H9 (cell line): Measurements from ENCODE around the gene SLC35B4. TPM values are rescaled to one million over a fixed set of nuclear protein-coding genes. Genes with fewer than 3 reads are reported as not detected.

ENCODE experiments used
- DNase-seq: peaks from one replicate; pipeline ENCODE4 v3.0.0-alpha.2; 2017
- H2AFZ ChIP-seq: one replicate; pipeline ENCODE4 v1.6.1; 2013; ENCODE audit warnings: mild to moderate bottlenecking, low read length, control low read depth, moderate library complexity
- H2AK5ac ChIP-seq: 2 replicates; pipeline ENCODE4 v1.6.1; 2013; ENCODE audit warnings: low read length, control low read depth, mixed read lengths; ENCODE audit not compliant: insufficient read length
- H2BK120ac ChIP-seq: one replicate; pipeline ENCODE4 v1.6.1; 2013; ENCODE audit warnings: low read depth, mild to moderate bottlenecking, low read length, control low read depth, inconsistent platforms; ENCODE audit not compliant: poor library complexity, severe bottlenecking
- H2BK12ac ChIP-seq: 2 replicates; pipeline ENCODE4 v1.6.1; 2013; ENCODE audit warnings: low read length, control low read depth, mixed read lengths, low read depth; ENCODE audit not compliant: insufficient read length
- H2BK15ac ChIP-seq: 2 replicates; pipeline ENCODE4 v1.6.1; 2013; ENCODE audit warnings: low read depth, low read length, control low read depth
- H2BK20ac ChIP-seq: one replicate; pipeline ENCODE4 v1.6.1; 2013; ENCODE audit warnings: low read depth, mild to moderate bottlenecking, low read length, control low read depth, inconsistent platforms; ENCODE audit not compliant: poor library complexity, severe bottlenecking
- H2BK5ac ChIP-seq: 2 replicates; pipeline ENCODE4 v1.6.1; 2013; ENCODE audit warnings: low read length, control low read depth, mixed read lengths; ENCODE audit not compliant: insufficient read length
- H3K14ac ChIP-seq: 2 replicates; pipeline ENCODE4 v1.6.1; 2013; ENCODE audit warnings: low read length, control low read depth; ENCODE audit not compliant: insufficient read depth
- H3K18ac ChIP-seq: 2 replicates; pipeline ENCODE4 v1.6.1; 2013; ENCODE audit warnings: low read depth, mild to moderate bottlenecking, mixed read lengths, low read length, control low read depth; ENCODE audit not compliant: insufficient read length
- H3K23ac ChIP-seq: 2 replicates; pipeline ENCODE4 v1.6.1; 2013; ENCODE audit warnings: low read length, control low read depth, mixed read lengths, low read depth; ENCODE audit not compliant: insufficient read length
- H3K23me2 ChIP-seq: 2 replicates; pipeline ENCODE4 v1.6.1; 2013; ENCODE audit warnings: low read depth, mild to moderate bottlenecking, mixed read lengths, low read length, control low read depth; ENCODE audit not compliant: insufficient read length, poor library complexity, severe bottlenecking
- H3K27ac ChIP-seq: 2 replicates; pipeline ENCODE4 v1.5.1; 2013; ENCODE audit warnings: low read length, control low read depth, mixed read lengths, low read depth; ENCODE audit not compliant: insufficient read length
- H3K27me3 ChIP-seq: 2 replicates; pipeline ENCODE4 v1.6.1; 2013; ENCODE audit warnings: low read length, control low read depth, inconsistent platforms; ENCODE audit not compliant: insufficient read depth
- H3K4ac ChIP-seq: 2 replicates; pipeline ENCODE4 v1.6.1; 2013; ENCODE audit warnings: low read depth, mild to moderate bottlenecking, control low read depth, inconsistent platforms, low read length, moderate library complexity
- H3K4me1 ChIP-seq: 2 replicates; pipeline ENCODE4 v1.6.1; 2013; ENCODE audit warnings: low read length, control low read depth, inconsistent platforms; ENCODE audit not compliant: insufficient read depth
- H3K4me2 ChIP-seq: 2 replicates; pipeline ENCODE4 v1.6.1; 2013; ENCODE audit warnings: low read length, control low read depth, mixed read lengths; ENCODE audit not compliant: insufficient read length, insufficient read depth
- H3K56ac ChIP-seq: 2 replicates; pipeline ENCODE4 v1.6.1; 2013; ENCODE audit warnings: low read depth, mild to moderate bottlenecking, mixed read lengths, low read length, control low read depth; ENCODE audit not compliant: insufficient read length
- H3K79me1 ChIP-seq: 2 replicates; pipeline ENCODE4 v1.6.1; 2013; ENCODE audit warnings: low read depth, mild to moderate bottlenecking, moderate library complexity, low read length, control low read depth, inconsistent platforms; ENCODE audit not compliant: insufficient read depth, poor library complexity, severe bottlenecking
- H3K79me2 ChIP-seq: 2 replicates; pipeline ENCODE4 v1.6.1; 2013; ENCODE audit warnings: low read length, control low read depth, inconsistent platforms; ENCODE audit not compliant: insufficient read depth
- H3K9ac ChIP-seq: 2 replicates; pipeline ENCODE4 v1.6.1; 2013; ENCODE audit warnings: low read length, control low read depth, mixed read lengths; ENCODE audit not compliant: insufficient read length; ENCODE audit errors: extremely low read depth
- H3K9me3 ChIP-seq: one replicate; pipeline ENCODE4 v1.6.1; 2013; ENCODE audit warnings: low read depth, low read length, inconsistent platforms; ENCODE audit not compliant: control insufficient read depth
- H3T11ph ChIP-seq: one replicate; pipeline ENCODE4 v1.6.1; 2013; ENCODE audit warnings: mild to moderate bottlenecking, low read length, control low read depth, inconsistent platforms
- H4K20me1 ChIP-seq: one replicate; pipeline ENCODE4 v1.6.1; 2013; ENCODE audit not compliant: control insufficient read depth, insufficient read length, insufficient read depth
- H4K5ac ChIP-seq: 2 replicates; pipeline ENCODE4 v1.6.1; 2013; ENCODE audit warnings: low read depth, mild to moderate bottlenecking, mixed read lengths, low read length, control low read depth; ENCODE audit not compliant: insufficient read length
- H4K8ac ChIP-seq: replicated peaks from 2 replicates; pipeline ENCODE4 v1.6.1; 2013; ENCODE audit warnings: low read length, control low read depth, mixed read lengths, low read depth; ENCODE audit not compliant: insufficient read length
- H4K91ac ChIP-seq: 2 replicates; pipeline ENCODE4 v1.6.1; 2013; ENCODE audit warnings: low read depth, mild to moderate bottlenecking, moderate library complexity, mixed read lengths, low read length, control low read depth; ENCODE audit not compliant: insufficient read length
- H3K27ac Mint-ChIP-seq, 3 experiments: 2 replicates in 2 of 3; 3 replicates in 1 of 3; pipeline ENCODE4 v1.8.0; 2020 to 2021; ENCODE audit warnings: mixed read lengths in 3 of 3, mild to moderate bottlenecking in 1 of 3, moderate library complexity in 1 of 3
- H3K27me3 Mint-ChIP-seq: 2 replicates; pipeline ENCODE4 v1.8.0; 2021; ENCODE audit warnings: low read depth, mild to moderate bottlenecking, moderate library complexity, mixed read lengths
- H3K36me3 Mint-ChIP-seq, 3 experiments: 2 replicates in 2 of 3; 3 replicates in 1 of 3; pipeline ENCODE4 v1.8.0; 2020 to 2021; ENCODE audit warnings: low read depth in 3 of 3, mixed read lengths in 3 of 3; ENCODE audit not compliant: insufficient read depth in 1 of 3
- H3K4me1 Mint-ChIP-seq, 2 experiments: 2 replicates each; pipeline ENCODE4 v1.8.0; 2020; ENCODE audit warnings: mixed read lengths in 2 of 2
- H3K4me3 Mint-ChIP-seq, 2 experiments: 2 replicates in 1 of 2; 3 replicates in 1 of 2; pipeline ENCODE4 v1.8.0; 2020 to 2021; ENCODE audit warnings: mild to moderate bottlenecking in 2 of 2, mixed read lengths in 2 of 2, moderate library complexity in 1 of 2
- H3K9me3 Mint-ChIP-seq, 2 experiments: 2 replicates in 1 of 2; 3 replicates in 1 of 2; pipeline ENCODE4 v1.8.0; 2020; ENCODE audit warnings: mild to moderate bottlenecking in 2 of 2, mixed read lengths in 2 of 2, moderate library complexity in 1 of 2
- CTCF ChIP-seq: fragments of 200-600 bp; sonication (generic); conservative IDR thresholded peaks from 3 replicates; pipeline ENCODE4 v1.8.0; 2021; ENCODE audit warnings: antibody characterized with exemption, mild to moderate bottlenecking
- WGBS: extraction: QIAGEN DNeasy Blood & Tissue Kit; methylation state at CpG from one replicate; pipeline ENCODE4 v1.1.7; 2013; ENCODE audit warnings: missing lambda C conversion rate, low lambda C conversion rate, mixed read lengths; ENCODE audit not compliant: insufficient read length; ENCODE audit errors: extremely low coverage; 5-methylcytosine and 5-hydroxymethylcytosine counted together
- total RNA-seq: library from RNA; stranded (reverse); gene quantifications from 2 replicates; pipeline ENCODE4 v1.2.1, GENCODE V29; 2021

SLC35B4 gene
- total RNA-seq, 1 experiment from 2014 or later: 33.4 TPM

GRCh38 chr7:134333943-134334342 is 17.2 kb upstream of the SLC35B4 start:
- no peaks in the 10 kb centered on the region for H3K4me1 Mint-ChIP-seq
- Histone ChIP-seq H2BK20ac (no peak overlapping the region), H2BK5ac (no peak overlapping the region), H3K56ac (no peak overlapping the region), H3K27me3 (no peaks in the 10 kb centered on the region), H3K4ac (no peak overlapping the region), H3K9me3 (no peaks in the 10 kb centered on the region), H3K79me2 (no peaks in the 10 kb centered on the region; the same call in 1 of the 2 replicates), H2AK5ac (no peak overlapping the region), H3K23me2 (no peaks in the 10 kb centered on the region), H3K27ac (no peak overlapping the region), H2BK120ac (no peak overlapping the region), H3K23ac (no peak overlapping the region), H3K18ac (no peak overlapping the region), H4K5ac (no peak overlapping the region), H3K9ac (no peak overlapping the region), H4K91ac (no peak overlapping the region), H3T11ph (no peak overlapping the region), H2AFZ (no peak overlapping the region), H2BK15ac (no peak overlapping the region), H4K20me1 (no peaks in the 10 kb centered on the region), H3K4me1 (no peaks in the 10 kb centered on the region), H4K8ac (no peak overlapping the region), H3K79me1 (no peaks in the 10 kb centered on the region), H3K14ac (no peak overlapping the region), H3K4me2 (no peak overlapping the region), H2BK12ac (no peak overlapping the region)
- peaks cover 5% of the 10 kb centered on the region for H3K27me3 Mint-ChIP-seq
- no CpG with 5 or more reads among the region's 13 CpGs for WGBS
- no peak for DNase-seq
- TF ChIP-seq CTCF: no peak
- peaks cover 0 to 4% (median 2%) of the 10 kb centered on the region in 3 experiments; a peak in 4 of 7 replicates for H3K36me3 Mint-ChIP-seq
- no peak overlapping the region for H3K4me3 Mint-ChIP-seq
- peaks cover 3 to 7% of the 10 kb centered on the region in 2 experiments; a peak in 4 of 5 replicates for H3K9me3 Mint-ChIP-seq
- no peak overlapping the region for H3K27ac Mint-ChIP-seq
